Panc1 (cell line): Measurements from ENCODE around the gene SLC13A1.

Experiments
- CTCF ChIP-seq: fragments of 450-650 bp; IDR thresholded peaks from 2 replicates; pipeline ENCODE4 v1.5.1; 2017; ENCODE audit warnings: mild to moderate bottlenecking
- POLR2AphosphoS5 ChIP-seq: IDR thresholded peaks from 2 replicates; pipeline ENCODE4 v1.6.1; 2012; ENCODE audit warnings: mild to moderate bottlenecking, low read depth, low read length, moderate library complexity
- REST ChIP-seq, 2 experiments: IDR thresholded peaks; 2 replicates each; pipeline ENCODE4 v1.6.1; 2011 to 2012; ENCODE audit warnings: low read depth in 2 of 2, control low read depth in 1 of 2, low read length in 1 of 2, mild to moderate bottlenecking in 1 of 2, moderate library complexity in 1 of 2; ENCODE audit not compliant: insufficient read depth in 1 of 2

- no peak for TF ChIP-seq REST (IDR thresholded peaks at IDR 0.05; ENCODE audit: insufficient read depth in 1 of 2, low read depth in 2 of 2, low read length in 1 of 2)
- TF ChIP-seq CTCF: no peak
- no peak for TF ChIP-seq POLR2AphosphoS5
These were observed 19.1 kb upstream of the SLC13A1 start for GRCh38 chr7:123218866-123219265.
